ENCODE measurements around the gene GNG12. TPM values are rescaled to one million over a fixed set of nuclear protein-coding genes. Genes with fewer than 3 reads are reported as not detected.

The GNG12 gene
- total RNA-seq, 4 donors from 2014 or later: 69.1 to 161 (median 97.7) TPM

DNA sequence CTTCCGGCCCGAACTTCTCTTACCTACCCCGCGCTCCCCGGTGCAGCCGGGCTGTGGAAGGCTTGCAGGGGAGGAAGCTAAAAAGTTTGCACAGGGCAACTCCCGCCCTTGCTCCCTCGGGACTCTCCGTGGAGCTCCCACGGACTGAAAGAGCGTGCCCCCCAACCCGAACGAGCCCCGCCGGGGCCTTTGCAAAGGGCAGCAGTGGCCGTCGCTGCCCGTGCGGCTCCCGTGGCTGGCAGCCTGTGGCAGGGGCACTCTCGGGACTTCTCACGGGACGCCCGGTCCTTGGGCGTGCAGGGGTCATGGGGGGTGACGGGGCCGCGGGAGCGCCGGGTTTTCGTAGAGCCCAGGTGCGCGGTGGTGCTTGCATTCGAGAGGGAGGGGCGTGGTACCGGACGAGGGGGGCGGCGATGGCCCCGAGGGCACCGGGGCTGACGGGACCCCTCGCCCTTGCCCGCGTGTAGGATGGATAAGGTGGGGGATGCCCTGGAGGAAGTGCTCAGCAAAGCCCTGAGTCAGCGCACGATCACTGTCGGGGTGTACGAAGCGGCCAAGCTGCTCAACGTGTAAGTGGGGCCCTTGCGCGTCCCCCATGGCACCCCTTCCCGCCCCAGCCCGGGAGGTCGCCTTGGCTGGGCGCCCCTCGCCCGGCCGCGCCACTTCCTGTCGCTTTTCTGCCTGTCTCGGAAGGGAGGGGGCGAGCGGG lies 147.6 kb downstream of the GNG12 start:
- TF ChIP-seq, protein P1, sequence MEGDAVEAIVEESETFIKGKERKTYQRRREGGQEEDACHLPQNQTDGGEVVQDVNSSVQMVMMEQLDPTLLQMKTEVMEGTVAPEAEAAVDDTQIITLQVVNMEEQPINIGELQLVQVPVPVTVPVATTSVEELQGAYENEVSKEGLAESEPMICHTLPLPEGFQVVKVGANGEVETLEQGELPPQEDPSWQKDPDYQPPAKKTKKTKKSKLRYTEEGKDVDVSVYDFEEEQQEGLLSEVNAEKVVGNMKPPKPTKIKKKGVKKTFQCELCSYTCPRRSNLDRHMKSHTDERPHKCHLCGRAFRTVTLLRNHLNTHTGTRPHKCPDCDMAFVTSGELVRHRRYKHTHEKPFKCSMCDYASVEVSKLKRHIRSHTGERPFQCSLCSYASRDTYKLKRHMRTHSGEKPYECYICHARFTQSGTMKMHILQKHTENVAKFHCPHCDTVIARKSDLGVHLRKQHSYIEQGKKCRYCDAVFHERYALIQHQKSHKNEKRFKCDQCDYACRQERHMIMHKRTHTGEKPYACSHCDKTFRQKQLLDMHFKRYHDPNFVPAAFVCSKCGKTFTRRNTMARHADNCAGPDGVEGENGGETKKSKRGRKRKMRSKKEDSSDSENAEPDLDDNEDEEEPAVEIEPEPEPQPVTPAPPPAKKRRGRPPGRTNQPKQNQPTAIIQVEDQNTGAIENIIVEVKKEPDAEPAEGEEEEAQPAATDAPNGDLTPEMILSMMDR (IDR thresholded peaks at IDR 0.05; ENCODE audit: low read depth): no peak

GRCh38 chr1:67685067-67685557 lies 148.2 kb downstream of the GNG12 start, which contains the start of gene GADD45A:
Gene GADD45A, plus strand, starts transcription at chr1:67685201. Its CDS starts 294 bp downstream, at chr1:67685495.
- TF ChIP-seq, protein P1 (IDR thresholded peaks at IDR 0.05; ENCODE audit: low read depth): no peak

- TF ChIP-seq, protein P1 (IDR thresholded peaks at IDR 0.05; ENCODE audit: low read depth): no peak
Observed at GRCh38 chr1:67684526-67685066, 148.7 kb downstream of the GNG12 start.

- TF ChIP-seq, protein P1 (IDR thresholded peaks at IDR 0.05; ENCODE audit: low read depth): no peak
Observed at GRCh38 chr1:67683766-67684525, 149.3 kb downstream of the GNG12 start.

DNA sequence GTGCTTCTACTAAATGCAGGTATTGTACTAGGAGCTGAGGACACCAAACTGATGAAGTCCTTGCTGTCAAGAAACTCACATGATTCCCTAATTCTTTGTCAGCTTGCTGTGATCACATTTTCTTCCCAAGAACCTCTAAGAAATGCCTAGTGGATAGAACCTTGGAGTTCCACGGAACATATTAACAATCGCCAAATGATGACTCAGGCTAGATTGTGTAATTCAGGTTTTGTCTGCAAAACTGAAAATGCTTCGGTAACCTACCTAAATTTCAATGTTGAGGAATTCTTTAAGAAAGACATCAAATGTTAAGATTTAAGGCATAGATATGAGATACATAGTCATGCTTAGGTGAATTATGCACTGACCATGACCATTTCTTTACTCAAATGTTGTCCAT lies 150.0 kb downstream of the GNG12 start:
- TF ChIP-seq, protein P1 (IDR thresholded peaks at IDR 0.05; ENCODE audit: low read depth): no peak

DNA sequence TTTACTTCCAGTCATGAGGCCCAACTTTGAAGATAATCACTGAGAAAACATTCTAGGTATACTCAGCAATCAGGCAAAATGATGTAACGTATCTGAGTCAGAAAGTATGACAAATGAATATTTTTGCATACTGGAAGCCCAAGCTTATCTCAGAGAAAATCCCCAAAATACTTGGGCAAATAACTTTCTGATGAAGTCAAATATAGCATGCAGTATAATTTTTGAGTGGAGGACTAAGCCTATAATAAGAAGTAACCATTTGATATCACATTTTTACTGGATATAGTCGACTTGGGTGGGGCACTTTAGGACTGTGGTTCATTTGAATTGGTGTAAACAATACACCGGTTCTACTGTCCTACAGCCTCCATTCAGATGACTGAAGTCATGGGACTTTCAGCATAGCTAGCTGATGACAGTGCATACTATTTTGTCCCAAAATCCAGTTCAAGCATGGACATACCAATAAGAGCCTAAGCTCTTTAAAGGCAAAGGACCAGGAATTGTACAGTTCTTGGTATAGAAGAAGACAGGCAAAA lies 150.5 kb downstream of the GNG12 start:
- TF ChIP-seq, protein P1 (IDR thresholded peaks at IDR 0.05; ENCODE audit: low read depth): no peak

GRCh38 chr1:67680486-67680885 lies 152.8 kb downstream of the GNG12 start:
- TF ChIP-seq, protein P1 (IDR thresholded peaks at IDR 0.05; ENCODE audit: low read depth): no peak

Measured in subcutaneous adipose tissue (tissue), 4 donors.